Natural killer cell (primary cell): ENCODE measurements around the gene SGK2. TPM values are rescaled to one million over a fixed set of nuclear protein-coding genes. Genes with fewer than 3 reads are reported as not detected.

Source experiments
- ATAC-seq, 3 donors: fragments of 150-1000 bp in 2 of 3; fragments of 200-7000 bp in 1 of 3; cut with Tn5 transposase; 1 replicate in 1 of 3; 2 replicates in 2 of 3; pipeline ENCODE4 v1.10.0; 2021; ENCODE audit warnings: mild to moderate bottlenecking in 2 of 3, moderate library complexity in 2 of 3
- DNase-seq, 2 donors: peaks; one replicate each; pipeline versions ENCODE4 v3.0.0 to v3.0.0-alpha.2; 2013 to 2021; ENCODE audit warnings: mixed read lengths in 1 of 2
- H3K27ac ChIP-seq: one replicate; pipeline ENCODE4 v1.5.1; 2013; ENCODE audit warnings: mild to moderate bottlenecking, low read length
- H3K27me3 ChIP-seq: one replicate; pipeline ENCODE4 v1.6.1; 2013; ENCODE audit warnings: low read length; ENCODE audit not compliant: control insufficient read depth, insufficient read depth
- H3K36me3 ChIP-seq: one replicate; pipeline ENCODE4 v1.6.1; 2013; ENCODE audit warnings: low read length; ENCODE audit not compliant: control insufficient read depth, insufficient read depth
- H3K4me1 ChIP-seq: one replicate; pipeline ENCODE4 v1.6.1; 2013; ENCODE audit warnings: low read length; ENCODE audit not compliant: control insufficient read depth, insufficient read depth
- H3K4me3 ChIP-seq: one replicate; pipeline ENCODE4 v1.5.1; 2013; ENCODE audit warnings: low read length
- H3K9me3 ChIP-seq: one replicate; pipeline ENCODE4 v1.6.1; 2013; ENCODE audit warnings: low read length; ENCODE audit not compliant: control insufficient read depth, insufficient read depth
- H3K27ac Mint-ChIP-seq, 2 donors: one replicate each; pipeline ENCODE4 v1.8.0; 2022; ENCODE audit warnings: mild to moderate bottlenecking in 2 of 2, mixed read lengths in 2 of 2, moderate library complexity in 1 of 2
- H3K27me3 Mint-ChIP-seq, 2 donors: one replicate each; pipeline ENCODE4 v1.8.0; 2022; ENCODE audit warnings: low read depth in 2 of 2, mixed read lengths in 2 of 2
- H3K36me3 Mint-ChIP-seq: one replicate; pipeline ENCODE4 v1.8.0; 2022; ENCODE audit warnings: mixed read lengths
- H3K4me1 Mint-ChIP-seq, 2 donors: one replicate each; pipeline ENCODE4 v1.8.0; 2022; ENCODE audit warnings: mixed read lengths in 2 of 2
- H3K4me3 Mint-ChIP-seq: one replicate; pipeline ENCODE4 v1.8.0; 2022; ENCODE audit warnings: mild to moderate bottlenecking, moderate library complexity, mixed read lengths
- H3K9me3 Mint-ChIP-seq, 2 donors: one replicate each; pipeline ENCODE4 v1.8.0; 2022; ENCODE audit warnings: mixed read lengths in 2 of 2
- WGBS: methylation state at CpG from one replicate; pipeline ENCODE4 v1.1.7; 2013; ENCODE audit warnings: missing lambda C conversion rate; ENCODE audit not compliant: insufficient coverage; 5-methylcytosine and 5-hydroxymethylcytosine counted together
- intact Hi-C: fragments of 100-400 bp; cut with micrococcal nuclease; formaldehyde crosslinking; loops from one replicate; pipeline ENCODE4 v1.14.2; 2022
- total RNA-seq, 4 donors: library from RNA; stranded (reverse); fragments of 120-200 nt in 1 of 4; gene quantifications; one replicate each; pipeline versions ENCODE4 v1.2.3 to v1.2.4, GENCODE V29; 2013 to 2022
- TF ChIP-seq, protein P1 (sequence below): fragments of 200-600 bp; IDR thresholded peaks from one replicate; pipeline ENCODE4 v1.8.0; 2022; ENCODE audit warnings: antibody characterized with exemption

Gene SGK2
- total RNA-seq, 3 donors from 2014 or later (not counting 1 experiment from before 2014, with no cell fraction given): 0.48 to 1.2 (median 0.61) TPM

DNA sequence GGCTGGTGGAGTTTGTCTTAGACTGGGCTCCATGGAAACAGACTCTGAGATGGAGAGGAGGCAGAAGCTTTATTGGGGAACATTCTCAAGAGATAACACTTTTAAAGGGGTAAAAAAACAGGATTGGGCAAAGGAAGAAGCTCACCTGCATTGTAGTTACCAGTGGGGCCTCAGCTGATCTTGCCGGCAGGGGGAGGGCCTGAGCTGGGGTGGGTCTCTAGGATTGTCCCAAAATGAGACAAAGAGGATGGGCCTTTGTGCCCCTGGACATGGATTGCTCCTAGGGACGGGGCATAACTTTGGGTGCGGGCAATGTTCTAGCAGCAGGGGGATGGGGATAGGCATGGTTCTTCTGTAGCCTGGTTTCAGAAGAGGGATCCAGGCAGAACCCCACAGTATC, 12.5 kb downstream of the SGK2 start:
- ATAC-seq (no peak), DNase-seq (no peak)
- H3K27me3 Mint-ChIP-seq: no peaks in the 10 kb centered on the region
- no peaks in the 10 kb centered on the region for H3K36me3 Mint-ChIP-seq
- no peaks in the 10 kb centered on the region for H3K9me3 Mint-ChIP-seq
- no peaks in the 10 kb centered on the region for H3K4me1 Mint-ChIP-seq
- WGBS: 97% methylated on average over 3 of the region's 3 CpGs
- intact Hi-C loops: no loop called here
- H3K4me3 Mint-ChIP-seq: no peak overlapping the region
- Histone ChIP-seq H3K27me3 (no peaks in the 10 kb centered on the region), H3K27ac (no peak overlapping the region), H3K36me3 (no peaks in the 10 kb centered on the region), H3K4me3 (no peak overlapping the region), H3K9me3 (no peaks in the 10 kb centered on the region), H3K4me1 (no peaks in the 10 kb centered on the region)
- H3K27ac Mint-ChIP-seq: no peak overlapping the region
- TF ChIP-seq, protein P1, sequence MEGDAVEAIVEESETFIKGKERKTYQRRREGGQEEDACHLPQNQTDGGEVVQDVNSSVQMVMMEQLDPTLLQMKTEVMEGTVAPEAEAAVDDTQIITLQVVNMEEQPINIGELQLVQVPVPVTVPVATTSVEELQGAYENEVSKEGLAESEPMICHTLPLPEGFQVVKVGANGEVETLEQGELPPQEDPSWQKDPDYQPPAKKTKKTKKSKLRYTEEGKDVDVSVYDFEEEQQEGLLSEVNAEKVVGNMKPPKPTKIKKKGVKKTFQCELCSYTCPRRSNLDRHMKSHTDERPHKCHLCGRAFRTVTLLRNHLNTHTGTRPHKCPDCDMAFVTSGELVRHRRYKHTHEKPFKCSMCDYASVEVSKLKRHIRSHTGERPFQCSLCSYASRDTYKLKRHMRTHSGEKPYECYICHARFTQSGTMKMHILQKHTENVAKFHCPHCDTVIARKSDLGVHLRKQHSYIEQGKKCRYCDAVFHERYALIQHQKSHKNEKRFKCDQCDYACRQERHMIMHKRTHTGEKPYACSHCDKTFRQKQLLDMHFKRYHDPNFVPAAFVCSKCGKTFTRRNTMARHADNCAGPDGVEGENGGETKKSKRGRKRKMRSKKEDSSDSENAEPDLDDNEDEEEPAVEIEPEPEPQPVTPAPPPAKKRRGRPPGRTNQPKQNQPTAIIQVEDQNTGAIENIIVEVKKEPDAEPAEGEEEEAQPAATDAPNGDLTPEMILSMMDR: no peak

DNA sequence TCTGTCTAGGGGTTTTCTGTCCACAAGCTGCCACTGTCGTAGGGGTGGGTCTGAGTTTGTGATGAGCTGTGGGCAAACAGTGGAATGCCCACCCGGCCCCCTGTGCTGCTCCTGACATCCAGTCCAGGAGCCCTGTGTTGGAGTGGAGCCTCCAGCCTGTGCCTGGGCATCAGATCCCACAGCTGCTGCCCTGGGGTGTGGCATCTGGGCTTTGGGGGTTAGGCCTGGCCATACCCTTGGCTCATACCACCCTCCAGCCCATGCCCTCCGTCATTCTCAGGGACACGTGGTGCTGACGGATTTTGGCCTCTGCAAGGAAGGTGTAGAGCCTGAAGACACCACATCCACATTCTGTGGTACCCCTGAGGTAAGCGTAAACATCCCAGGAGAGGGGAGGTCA, 12.9 kb downstream of the SGK2 start:
- no peaks in the 10 kb centered on the region for H3K9me3 Mint-ChIP-seq
- H3K4me1 ChIP-seq: no peaks in the 10 kb centered on the region
- H3K36me3 ChIP-seq: no peaks in the 10 kb centered on the region
- no peak overlapping the region for H3K27ac Mint-ChIP-seq
- WGBS: 92% methylated on average over 6 of the region's 6 CpGs
- H3K27me3 ChIP-seq: no peaks in the 10 kb centered on the region
- H3K4me3 ChIP-seq: no peak overlapping the region
- no peak overlapping the region for H3K27ac ChIP-seq
- H3K36me3 Mint-ChIP-seq: no peaks in the 10 kb centered on the region
- no peaks in the 10 kb centered on the region for H3K4me1 Mint-ChIP-seq
- no peaks in the 10 kb centered on the region for H3K9me3 ChIP-seq
- intact Hi-C loops: no loop called here
- ATAC-seq (no peak), DNase-seq (no peak)
- no peak overlapping the region for H3K4me3 Mint-ChIP-seq
- H3K27me3 Mint-ChIP-seq: no peaks in the 10 kb centered on the region
- TF ChIP-seq, protein P1: no peak

DNA sequence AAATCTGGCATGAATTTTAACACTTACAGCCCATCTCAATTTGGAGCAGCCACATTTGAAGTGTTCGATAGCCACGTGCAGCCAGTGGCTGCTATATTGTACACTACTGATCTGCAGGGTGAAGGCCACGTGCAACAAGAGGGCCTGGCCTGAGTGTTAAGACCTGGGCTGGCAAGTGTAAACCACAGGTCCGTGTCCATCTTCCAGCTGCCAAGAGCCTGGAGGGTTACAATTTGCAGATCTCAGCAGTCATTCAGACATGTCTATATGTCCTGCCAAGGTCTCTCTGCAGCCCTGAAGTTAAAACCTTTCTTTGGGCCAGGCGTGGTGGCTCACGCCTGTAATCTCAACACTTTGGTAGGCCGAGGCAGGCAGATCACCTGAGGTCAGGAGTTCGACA, 14.1 kb downstream of the SGK2 start:
- Histone ChIP-seq H3K27ac (no peak overlapping the region), H3K4me1 (no peaks in the 10 kb centered on the region), H3K4me3 (no peak overlapping the region), H3K36me3 (no peaks in the 10 kb centered on the region), H3K27me3 (no peaks in the 10 kb centered on the region), H3K9me3 (no peaks in the 10 kb centered on the region)
- Mint-ChIP-seq H3K9me3 (no peaks in the 10 kb centered on the region), H3K27me3 (no peaks in the 10 kb centered on the region), H3K36me3 (no peaks in the 10 kb centered on the region), H3K4me3 (no peak overlapping the region), H3K4me1 (no peaks in the 10 kb centered on the region), H3K27ac (no peak overlapping the region)
- DNase-seq (no peak), ATAC-seq (no peak)
- intact Hi-C loops: no loop called here
- TF ChIP-seq, protein P1: no peak
- WGBS: 84% methylated on average over 8 of the region's 8 CpGs

DNA sequence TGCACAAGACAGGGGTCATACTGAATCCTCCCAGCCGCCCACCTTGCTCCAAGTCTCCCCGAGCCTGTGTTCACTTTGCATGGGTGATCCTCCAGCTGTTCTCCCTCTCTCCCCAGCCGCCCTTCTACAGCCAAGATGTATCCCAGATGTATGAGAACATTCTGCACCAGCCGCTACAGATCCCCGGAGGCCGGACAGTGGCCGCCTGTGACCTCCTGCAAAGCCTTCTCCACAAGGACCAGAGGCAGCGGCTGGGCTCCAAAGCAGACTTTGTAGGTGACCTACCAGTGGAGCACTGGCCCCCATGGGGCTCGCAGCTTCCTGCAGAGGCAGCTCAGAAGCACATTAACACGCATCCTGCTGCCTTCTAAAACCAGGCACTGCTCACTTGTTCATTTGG, 17.3 kb downstream of the SGK2 start:
- Mint-ChIP-seq H3K4me3 (no peak overlapping the region), H3K27me3 (no peaks in the 10 kb centered on the region), H3K36me3 (no peaks in the 10 kb centered on the region), H3K4me1 (peaks cover 11 to 13% of the 10 kb centered on the region in 2 donors), H3K9me3 (no peaks in the 10 kb centered on the region), H3K27ac (no peak overlapping the region)
- no peaks in the 10 kb centered on the region for H3K27me3 ChIP-seq
- intact Hi-C loops: no loop called here
- ATAC-seq (no peak), DNase-seq (no peak)
- H3K4me3 ChIP-seq: no peak overlapping the region
- no peak overlapping the region for H3K27ac ChIP-seq
- no peaks in the 10 kb centered on the region for H3K9me3 ChIP-seq
- TF ChIP-seq, protein P1: no peak
- WGBS: 83% methylated on average over 10 of the region's 10 CpGs
- H3K36me3 ChIP-seq: no peaks in the 10 kb centered on the region
- peaks cover 13% of the 10 kb centered on the region for H3K4me1 ChIP-seq
